GM23338 (cell line): ENCODE measurements around the gene SNX15. TPM values are rescaled to one million over a fixed set of nuclear protein-coding genes. Genes with fewer than 3 reads are reported as not detected.

Experiments used
- ATAC-seq: fragments of 200-7000 bp; cut with Tn5 transposase; 3 replicates; pipeline ENCODE4 v1.9.1; 2020
- DNase-seq: peaks from one replicate; pipeline ENCODE4 v3.0.0-alpha.2; 2015; ENCODE audit warnings: low spot score
- H2AFZ ChIP-seq: fragments of 200-600 bp; sonication (generic); 2 replicates; pipeline ENCODE4 v1.8.0; 2016; ENCODE audit warnings: antibody characterized with exemption, mild to moderate bottlenecking, moderate library complexity
- H3F3A ChIP-seq: fragments of 200-600 bp; sonication (generic); replicated peaks from 2 replicates; pipeline ENCODE4 v1.8.0; 2017; ENCODE audit warnings: antibody characterized with exemption, mixed run types, low read depth
- H3K27ac ChIP-seq: fragments of 200-600 bp; sonication (generic); 2 replicates; pipeline ENCODE4 v1.6.1; 2016; ENCODE audit warnings: low read depth
- H3K27me3 ChIP-seq: fragments of 200-600 bp; sonication (generic); 2 replicates; pipeline ENCODE4 v1.8.0; 2016; ENCODE audit warnings: mild to moderate bottlenecking, mixed run types, moderate library complexity; ENCODE audit not compliant: insufficient read depth
- H3K36me3 ChIP-seq: fragments of 200-600 bp; sonication (generic); 2 replicates; pipeline ENCODE4 v1.8.0; 2016; ENCODE audit warnings: mild to moderate bottlenecking; ENCODE audit not compliant: insufficient read depth
- H3K4me1 ChIP-seq: fragments of 200-600 bp; sonication (generic); 2 replicates; pipeline ENCODE4 v1.8.0; 2016; ENCODE audit warnings: mild to moderate bottlenecking, moderate library complexity; ENCODE audit not compliant: insufficient read depth
- H3K4me2 ChIP-seq: fragments of 200-600 bp; sonication (generic); 2 replicates; pipeline ENCODE4 v1.7.1; 2017; ENCODE audit warnings: mixed run types
- H3K4me3 ChIP-seq: fragments of 200-600 bp; sonication (generic); 2 replicates; pipeline ENCODE4 v1.6.1; 2016; ENCODE audit warnings: mixed run types
- H3K79me2 ChIP-seq: fragments of 200-600 bp; sonication (generic); replicated peaks from 2 replicates; pipeline ENCODE4 v1.8.0; 2017; ENCODE audit warnings: mild to moderate bottlenecking; ENCODE audit not compliant: insufficient read depth
- H3K9me2 ChIP-seq: fragments of 200-600 bp; sonication (generic); 2 replicates; pipeline ENCODE4 v1.8.0; 2017; ENCODE audit not compliant: insufficient read depth
- H4K20me1 ChIP-seq: fragments of 200-600 bp; sonication (generic); replicated peaks from 2 replicates; pipeline ENCODE4 v1.8.0; 2017; ENCODE audit warnings: mild to moderate bottlenecking; ENCODE audit not compliant: insufficient read depth
- H3K27ac Mint-ChIP-seq: 2 replicates; pipeline ENCODE4 v1.8.0; 2020; ENCODE audit warnings: inconsistent platforms, mild to moderate bottlenecking, moderate library complexity, mixed read lengths
- H3K27me3 Mint-ChIP-seq: 3 replicates; pipeline ENCODE4 v1.8.0; 2022; ENCODE audit warnings: low read depth, mild to moderate bottlenecking, moderate library complexity, mixed read lengths, inconsistent platforms; ENCODE audit not compliant: insufficient read depth, poor library complexity
- H3K36me3 Mint-ChIP-seq: 3 replicates; pipeline ENCODE4 v1.8.0; 2021; ENCODE audit warnings: low read depth, mild to moderate bottlenecking, inconsistent platforms, moderate library complexity, mixed read lengths
- H3K4me1 Mint-ChIP-seq: 3 replicates; pipeline ENCODE4 v1.8.0; 2020; ENCODE audit warnings: mild to moderate bottlenecking, inconsistent platforms, mixed read lengths
- H3K4me3 Mint-ChIP-seq: 3 replicates; pipeline ENCODE4 v1.8.0; 2021; ENCODE audit warnings: moderate library complexity, mild to moderate bottlenecking, inconsistent platforms, mixed read lengths
- H3K9me3 Mint-ChIP-seq: 3 replicates; pipeline ENCODE4 v1.8.0; 2020; ENCODE audit warnings: moderate library complexity, mild to moderate bottlenecking, inconsistent platforms, mixed read lengths
- CREB1 ChIP-seq: fragments of 250-450 bp; sonication (Bioruptor Pico); IDR thresholded peaks from 2 replicates; pipeline ENCODE4 v1.5.0; 2020; ENCODE audit warnings: low read depth, mild to moderate bottlenecking, moderate library complexity
- EZH2 ChIP-seq: fragments of 200-600 bp; sonication (generic); IDR thresholded peaks from one replicate; pipeline ENCODE4 v1.8.0; 2017; ENCODE audit warnings: antibody characterized with exemption, mild to moderate bottlenecking, low read depth; ENCODE audit not compliant: unreplicated experiment
- EZH2phosphoT487 ChIP-seq: fragments of 200-600 bp; sonication (generic); IDR thresholded peaks from one replicate; pipeline ENCODE4 v1.8.1; 2018; ENCODE audit warnings: antibody characterized with exemption; ENCODE audit not compliant: unreplicated experiment
- JUNB ChIP-seq: IDR thresholded peaks from one replicate; pipeline ENCODE4 v1.6.1; 2016; ENCODE audit warnings: antibody characterized with exemption; ENCODE audit not compliant: unreplicated experiment
- NANOG ChIP-seq: IDR thresholded peaks from 2 replicates; pipeline ENCODE4 v1.6.1; 2016; ENCODE audit warnings: antibody characterized with exemption, borderline replicate concordance
- POLR2AphosphoS5 ChIP-seq: IDR thresholded peaks from 2 replicates; pipeline ENCODE4 v1.6.1; 2016; ENCODE audit warnings: antibody characterized with exemption, low read depth
- STAT1 ChIP-seq: IDR thresholded peaks from one replicate; pipeline ENCODE4 v1.6.1; 2016; ENCODE audit warnings: antibody characterized with exemption; ENCODE audit not compliant: unreplicated experiment
- ZNF331 ChIP-seq: fragments of 250-450 bp; sonication (Bioruptor Pico); IDR thresholded peaks from 2 replicates; pipeline ENCODE4 v1.5.0; 2020; ENCODE audit warnings: low read depth, mild to moderate bottlenecking, moderate library complexity
- polyA plus RNA-seq: library from polyadenylated mRNA; unstranded; fragments of >200 nt; fragmentation: Nextera tagmentation; extraction: Ambion mirVana; gene quantifications from 2 replicates; pipeline ENCODE4 v1.2.1, GENCODE V29; 2016
- total RNA-seq: library from RNA; depleted of rRNA; stranded (reverse); fragments of >200 nt; shearing (Covaris generic); gene quantifications from 2 replicates; pipeline ENCODE4 v1.2.3, GENCODE V29; 2014
- TF ChIP-seq, protein P1 (sequence below), 2 experiments: fragments of 200-600 bp in 1 of 2; sonication (generic) in 1 of 2; conservative IDR thresholded peaks; 2 replicates each; pipeline versions ENCODE4 v1.5.1 to v1.6.1; 2016 to 2017; ENCODE audit warnings: antibody characterized with exemption in 2 of 2, low read depth in 2 of 2, mild to moderate bottlenecking in 2 of 2, moderate library complexity in 1 of 2
- TF ChIP-seq, protein P2 (sequence below): IDR thresholded peaks from one replicate; pipeline ENCODE4 v1.6.1; 2018; ENCODE audit warnings: antibody characterized with exemption; ENCODE audit not compliant: unreplicated experiment
- TF ChIP-seq, protein P3 (sequence below): IDR thresholded peaks from 2 replicates; pipeline ENCODE4 v1.6.1; 2016; ENCODE audit warnings: antibody characterized with exemption

The SNX15 gene
- total and polyA plus RNA-seq, 2 experiments from 2014 or later = 13.0 to 21.4 TPM

DNA sequence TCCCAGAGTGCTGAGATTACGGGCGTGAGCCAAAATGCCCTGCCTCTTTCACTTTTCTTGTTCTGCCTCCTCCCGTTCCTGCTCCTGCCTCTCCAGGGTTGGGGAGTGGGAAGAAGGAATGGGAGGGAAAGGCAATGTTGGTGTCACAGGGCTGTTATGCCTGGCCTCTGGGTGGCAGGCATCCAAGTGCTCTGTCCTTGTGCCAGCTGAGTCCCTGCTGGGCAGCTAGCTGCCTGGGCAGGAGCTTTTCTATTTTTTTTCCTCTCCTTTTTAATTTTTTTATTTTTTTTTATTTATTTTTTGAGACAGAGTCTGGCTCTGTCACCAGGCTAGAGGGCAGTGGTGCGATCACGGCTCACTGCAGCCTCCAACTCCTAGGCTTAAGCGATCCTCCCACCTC is 9.7 kb downstream of the SNX15 start:
- no peak overlapping the region for H2AFZ ChIP-seq
- peaks cover 2% of the 10 kb centered on the region; the same call in 1 of the 2 replicates for H3K79me2 ChIP-seq
- Mint-ChIP-seq H3K4me1 (no peaks in the 10 kb centered on the region; the same call in 2 of the 3 replicates), H3K36me3 (no peaks in the 10 kb centered on the region), H3K9me3 (no peaks in the 10 kb centered on the region), H3K27me3 (peaks cover 5% of the 10 kb centered on the region), H3K4me3 (no peak overlapping the region), H3K27ac (no peak overlapping the region)
- no peak overlapping the region for H3K27ac ChIP-seq
- no peak for DNase-seq
- no peak overlapping the region for H3K4me2 ChIP-seq
- no peaks in the 10 kb centered on the region for H3K4me1 ChIP-seq
- H3K36me3 ChIP-seq = no peaks in the 10 kb centered on the region
- no peak overlapping the region for H3K4me3 ChIP-seq
- no peaks in the 10 kb centered on the region for H3K27me3 ChIP-seq
- H3K9me2 ChIP-seq = no peaks in the 10 kb centered on the region
- H4K20me1 ChIP-seq = no peaks in the 10 kb centered on the region
- TF ChIP-seq STAT1 = no peak
- TF ChIP-seq EZH2phosphoT487 = no peak
- no peak for TF ChIP-seq ZNF331 (CRISPR knock-in tag)
- no peak for TF ChIP-seq NANOG
- no peak for TF ChIP-seq POLR2AphosphoS5
- TF ChIP-seq, protein P1, sequence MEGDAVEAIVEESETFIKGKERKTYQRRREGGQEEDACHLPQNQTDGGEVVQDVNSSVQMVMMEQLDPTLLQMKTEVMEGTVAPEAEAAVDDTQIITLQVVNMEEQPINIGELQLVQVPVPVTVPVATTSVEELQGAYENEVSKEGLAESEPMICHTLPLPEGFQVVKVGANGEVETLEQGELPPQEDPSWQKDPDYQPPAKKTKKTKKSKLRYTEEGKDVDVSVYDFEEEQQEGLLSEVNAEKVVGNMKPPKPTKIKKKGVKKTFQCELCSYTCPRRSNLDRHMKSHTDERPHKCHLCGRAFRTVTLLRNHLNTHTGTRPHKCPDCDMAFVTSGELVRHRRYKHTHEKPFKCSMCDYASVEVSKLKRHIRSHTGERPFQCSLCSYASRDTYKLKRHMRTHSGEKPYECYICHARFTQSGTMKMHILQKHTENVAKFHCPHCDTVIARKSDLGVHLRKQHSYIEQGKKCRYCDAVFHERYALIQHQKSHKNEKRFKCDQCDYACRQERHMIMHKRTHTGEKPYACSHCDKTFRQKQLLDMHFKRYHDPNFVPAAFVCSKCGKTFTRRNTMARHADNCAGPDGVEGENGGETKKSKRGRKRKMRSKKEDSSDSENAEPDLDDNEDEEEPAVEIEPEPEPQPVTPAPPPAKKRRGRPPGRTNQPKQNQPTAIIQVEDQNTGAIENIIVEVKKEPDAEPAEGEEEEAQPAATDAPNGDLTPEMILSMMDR (conservative IDR thresholded peaks at IDR 0.05; ENCODE audit: low read depth in 2 of 2) = no peak
- TF ChIP-seq JUNB = no peak
- TF ChIP-seq EZH2 = no peak
- TF ChIP-seq, protein P2, sequence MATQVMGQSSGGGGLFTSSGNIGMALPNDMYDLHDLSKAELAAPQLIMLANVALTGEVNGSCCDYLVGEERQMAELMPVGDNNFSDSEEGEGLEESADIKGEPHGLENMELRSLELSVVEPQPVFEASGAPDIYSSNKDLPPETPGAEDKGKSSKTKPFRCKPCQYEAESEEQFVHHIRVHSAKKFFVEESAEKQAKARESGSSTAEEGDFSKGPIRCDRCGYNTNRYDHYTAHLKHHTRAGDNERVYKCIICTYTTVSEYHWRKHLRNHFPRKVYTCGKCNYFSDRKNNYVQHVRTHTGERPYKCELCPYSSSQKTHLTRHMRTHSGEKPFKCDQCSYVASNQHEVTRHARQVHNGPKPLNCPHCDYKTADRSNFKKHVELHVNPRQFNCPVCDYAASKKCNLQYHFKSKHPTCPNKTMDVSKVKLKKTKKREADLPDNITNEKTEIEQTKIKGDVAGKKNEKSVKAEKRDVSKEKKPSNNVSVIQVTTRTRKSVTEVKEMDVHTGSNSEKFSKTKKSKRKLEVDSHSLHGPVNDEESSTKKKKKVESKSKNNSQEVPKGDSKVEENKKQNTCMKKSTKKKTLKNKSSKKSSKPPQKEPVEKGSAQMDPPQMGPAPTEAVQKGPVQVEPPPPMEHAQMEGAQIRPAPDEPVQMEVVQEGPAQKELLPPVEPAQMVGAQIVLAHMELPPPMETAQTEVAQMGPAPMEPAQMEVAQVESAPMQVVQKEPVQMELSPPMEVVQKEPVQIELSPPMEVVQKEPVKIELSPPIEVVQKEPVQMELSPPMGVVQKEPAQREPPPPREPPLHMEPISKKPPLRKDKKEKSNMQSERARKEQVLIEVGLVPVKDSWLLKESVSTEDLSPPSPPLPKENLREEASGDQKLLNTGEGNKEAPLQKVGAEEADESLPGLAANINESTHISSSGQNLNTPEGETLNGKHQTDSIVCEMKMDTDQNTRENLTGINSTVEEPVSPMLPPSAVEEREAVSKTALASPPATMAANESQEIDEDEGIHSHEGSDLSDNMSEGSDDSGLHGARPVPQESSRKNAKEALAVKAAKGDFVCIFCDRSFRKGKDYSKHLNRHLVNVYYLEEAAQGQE = no peak
- TF ChIP-seq CREB1 (CRISPR knock-in tag) = no peak
- ATAC-seq = no peak
- H3F3A ChIP-seq = 0 out of 2 replicates have a peak, but pooled peaks cover 7% of the 10 kb centered on the region

DNA sequence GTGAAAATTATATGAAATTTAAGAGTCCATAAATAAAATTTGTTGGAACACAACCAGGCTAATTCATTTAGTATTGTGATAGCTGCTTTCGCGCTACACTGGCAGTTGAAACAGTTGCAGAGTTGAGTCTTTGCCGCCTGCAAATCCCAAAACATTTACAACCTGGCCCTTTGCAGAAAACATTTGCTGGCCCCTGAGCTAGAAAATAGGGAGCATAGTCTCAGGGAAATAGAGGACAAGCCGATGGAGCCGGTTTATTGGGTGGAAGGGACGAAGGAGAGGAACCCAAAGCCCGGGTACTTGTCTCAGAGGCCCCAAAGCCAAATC is 13.2 kb downstream of the SNX15 start:
- H4K20me1 ChIP-seq = peaks cover 11% of the 10 kb centered on the region
- H3K36me3 ChIP-seq = no peaks in the 10 kb centered on the region
- no peaks in the 10 kb centered on the region for H3K9me3 Mint-ChIP-seq
- H3K4me3 ChIP-seq = peak overlapping the region; percentile 87
- H3K27me3 ChIP-seq = no peaks in the 10 kb centered on the region
- H3K27me3 Mint-ChIP-seq = peaks cover 9% of the 10 kb centered on the region
- DNase-seq (no peak), ATAC-seq (no peak)
- H3K79me2 ChIP-seq = peaks cover 18% of the 10 kb centered on the region
- H3F3A ChIP-seq = 0 out of 2 replicates have a peak, but pooled peaks cover 11% of the 10 kb centered on the region
- H3K4me1 Mint-ChIP-seq = peaks cover 9% of the 10 kb centered on the region
- peaks cover 17% of the 10 kb centered on the region for H3K36me3 Mint-ChIP-seq
- H3K4me2 ChIP-seq = peak overlapping the region; percentile 91
- H3K4me1 ChIP-seq = no peaks in the 10 kb centered on the region; the same call in 1 of the 2 replicates
- no peaks in the 10 kb centered on the region for H3K9me2 ChIP-seq
- peak overlapping the region; percentile 98 for H3K27ac ChIP-seq
- H2AFZ ChIP-seq = no peak overlapping the region
- H3K4me3 Mint-ChIP-seq = peak overlapping the region; percentile 83
- peak overlapping the region; percentile 94 for H3K27ac Mint-ChIP-seq
- TF ChIP-seq CREB1 (CRISPR knock-in tag) (no peak), STAT1 (no peak), EZH2phosphoT487 (no peak), NANOG (no peak), EZH2 (no peak)
- TF ChIP-seq, protein P1 (conservative IDR thresholded peaks at IDR 0.05; ENCODE audit: low read depth in 2 of 2) = no peak
- TF ChIP-seq, protein P3, sequence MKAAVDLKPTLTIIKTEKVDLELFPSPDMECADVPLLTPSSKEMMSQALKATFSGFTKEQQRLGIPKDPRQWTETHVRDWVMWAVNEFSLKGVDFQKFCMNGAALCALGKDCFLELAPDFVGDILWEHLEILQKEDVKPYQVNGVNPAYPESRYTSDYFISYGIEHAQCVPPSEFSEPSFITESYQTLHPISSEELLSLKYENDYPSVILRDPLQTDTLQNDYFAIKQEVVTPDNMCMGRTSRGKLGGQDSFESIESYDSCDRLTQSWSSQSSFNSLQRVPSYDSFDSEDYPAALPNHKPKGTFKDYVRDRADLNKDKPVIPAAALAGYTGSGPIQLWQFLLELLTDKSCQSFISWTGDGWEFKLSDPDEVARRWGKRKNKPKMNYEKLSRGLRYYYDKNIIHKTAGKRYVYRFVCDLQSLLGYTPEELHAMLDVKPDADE = no peak
- TF ChIP-seq, protein P2 = no peak
